GM19043 (cell line): ENCODE results near the gene TRIM54.
"Not testable (repeated sequence)": the region's sequence is repeated elsewhere in the genome, so short reads cannot be mapped to it uniquely, and the experiment has no call there.

Source experiments
- ATAC-seq: cut with Tn5 transposase; IDR thresholded peaks from one replicate; pipeline ENCODE4 v1.9.1; 2021; ENCODE audit warnings: low read depth; ENCODE audit not compliant: unreplicated experiment

Gene TRIM54

DNA sequence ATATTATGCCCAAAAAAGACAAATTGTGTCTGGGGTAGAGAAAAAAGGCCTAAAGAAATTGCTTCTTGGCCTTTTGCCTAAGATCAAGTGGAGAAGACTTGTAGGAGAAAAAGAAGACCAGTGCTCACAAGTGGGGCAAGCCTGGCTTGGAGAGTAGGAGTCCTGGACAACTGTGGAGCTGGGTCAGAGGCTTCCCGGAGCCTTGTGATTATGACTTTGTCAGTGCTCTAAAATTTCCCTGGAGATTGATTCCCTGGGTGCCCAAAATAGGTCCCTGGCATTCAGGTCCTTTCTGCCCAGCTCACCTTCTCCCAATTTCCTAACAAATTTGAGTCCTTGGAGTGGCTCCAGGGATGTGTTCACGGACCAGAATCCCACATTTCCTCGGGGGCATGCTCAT is 787 bp upstream of the TRIM54 start:
- ATAC-seq, result no peak

DNA sequence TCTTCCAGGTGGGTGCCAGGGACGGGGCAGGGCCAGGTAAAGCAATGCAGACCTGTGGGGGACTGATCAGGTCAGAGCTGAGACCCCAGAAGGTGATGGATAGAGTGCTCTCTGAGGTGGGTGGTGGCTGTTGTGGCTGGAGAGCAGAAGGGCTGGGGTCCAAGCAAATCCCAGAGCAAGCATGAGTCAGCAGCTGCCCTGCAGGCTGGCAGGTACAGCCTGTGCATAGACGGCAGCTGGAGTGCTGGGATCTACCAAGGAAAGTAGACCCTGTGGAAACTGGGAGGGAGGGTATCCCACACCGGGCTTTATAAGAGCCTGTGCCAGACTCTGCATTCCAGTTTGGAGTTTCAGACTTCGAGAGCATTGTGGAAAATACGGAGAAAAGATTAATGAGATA is 663 bp downstream of the TRIM54 start:
- no peak for ATAC-seq

DNA sequence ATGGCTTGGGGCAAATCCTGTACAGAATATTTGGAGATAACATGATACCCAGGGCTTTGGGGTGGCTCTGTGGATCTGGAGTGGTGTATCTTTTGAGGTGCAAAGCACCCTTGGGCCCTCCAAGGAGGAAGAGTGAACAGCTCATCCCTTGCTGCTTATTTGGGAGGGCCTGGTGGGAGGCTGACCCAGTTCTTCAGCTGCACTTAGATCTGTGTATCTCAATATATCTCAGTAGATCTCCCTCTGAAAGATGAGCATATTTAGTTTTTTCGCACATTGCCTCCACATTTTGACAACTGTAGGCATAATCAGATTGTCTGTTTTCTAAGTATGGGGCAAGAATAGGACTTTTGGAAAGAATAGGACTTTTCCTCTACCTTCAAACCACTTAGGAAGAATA is 2.8 kb downstream of the TRIM54 start:
- no peak for ATAC-seq

DNA sequence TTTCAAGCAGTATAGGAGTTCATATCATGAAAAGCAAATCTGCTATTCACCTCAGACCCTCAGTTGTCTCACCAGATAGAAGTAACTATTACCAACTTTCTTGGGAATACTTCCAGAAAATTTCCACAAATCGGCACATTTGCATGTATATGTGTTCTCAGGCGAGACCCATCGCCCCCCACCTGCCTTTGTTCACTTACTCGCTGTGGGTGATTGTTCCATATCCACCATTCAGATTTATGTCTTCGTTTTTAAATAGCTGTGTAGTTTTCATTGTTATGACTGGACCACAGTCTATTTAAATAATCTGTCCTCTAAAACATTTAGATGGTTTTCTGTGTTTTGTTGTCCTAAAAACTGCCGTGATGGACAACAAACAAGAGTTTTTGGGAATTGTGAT is 3.3 kb downstream of the TRIM54 start:
- ATAC-seq, result no peak

DNA sequence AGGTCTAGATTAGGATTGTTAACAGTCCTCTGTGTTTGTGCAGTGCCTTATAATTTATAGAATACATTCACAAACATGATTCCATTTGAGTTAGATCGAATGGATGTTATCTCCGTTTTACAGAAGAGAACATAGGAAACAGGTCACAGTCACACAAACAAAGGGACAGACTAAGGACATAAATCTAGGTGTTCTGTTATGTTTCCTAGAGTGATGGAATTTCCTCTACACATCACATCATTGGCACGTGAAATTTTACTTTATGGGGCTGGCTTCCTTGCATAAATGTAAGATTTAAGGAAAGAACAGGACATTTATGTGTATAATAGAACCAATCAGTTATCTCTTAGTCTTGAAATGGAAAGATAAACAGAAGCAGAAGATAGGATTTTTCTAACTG is 6.4 kb downstream of the TRIM54 start:
- ATAC-seq, result no peak

DNA sequence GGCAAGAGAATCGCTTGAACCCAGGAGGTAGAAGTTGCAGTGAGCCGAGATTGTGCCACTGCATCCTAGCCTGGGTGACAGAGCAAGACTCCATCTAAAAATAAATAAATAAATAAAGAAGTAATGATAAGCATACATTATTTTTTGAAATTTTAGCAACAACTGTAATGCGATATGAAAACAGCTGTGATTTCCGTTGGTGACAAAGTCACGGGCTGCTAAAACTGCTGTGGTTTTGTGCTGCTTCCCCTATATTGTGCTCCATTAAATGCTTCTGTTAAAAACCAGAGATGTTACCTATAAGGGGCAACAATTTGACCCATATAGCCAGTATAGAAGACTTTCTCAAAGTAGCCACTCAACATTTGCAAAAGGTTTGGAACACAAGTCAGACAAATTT is 8.3 kb downstream of the TRIM54 start:
- ATAC-seq, result no peak

DNA sequence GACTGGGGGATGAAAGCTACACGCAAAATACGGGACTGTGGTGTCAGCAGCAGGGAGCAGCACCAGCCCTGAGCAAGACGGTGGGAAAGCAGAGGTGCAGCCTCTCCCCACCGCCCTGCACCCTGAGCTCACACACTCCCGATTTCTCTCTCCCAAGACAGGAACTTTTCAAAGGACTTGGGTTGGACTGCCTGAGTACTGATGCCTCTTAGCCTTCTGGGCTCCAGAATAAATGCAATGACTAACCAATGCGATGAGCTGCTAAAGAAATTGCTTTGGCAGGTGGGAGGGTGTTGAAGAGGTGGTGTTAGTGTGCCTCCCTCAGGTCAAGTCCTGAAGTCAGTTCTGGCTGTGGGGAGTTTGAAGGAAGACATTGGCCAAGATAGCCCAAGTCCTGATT is 9.6 kb downstream of the TRIM54 start:
- ATAC-seq, result no peak

DNA sequence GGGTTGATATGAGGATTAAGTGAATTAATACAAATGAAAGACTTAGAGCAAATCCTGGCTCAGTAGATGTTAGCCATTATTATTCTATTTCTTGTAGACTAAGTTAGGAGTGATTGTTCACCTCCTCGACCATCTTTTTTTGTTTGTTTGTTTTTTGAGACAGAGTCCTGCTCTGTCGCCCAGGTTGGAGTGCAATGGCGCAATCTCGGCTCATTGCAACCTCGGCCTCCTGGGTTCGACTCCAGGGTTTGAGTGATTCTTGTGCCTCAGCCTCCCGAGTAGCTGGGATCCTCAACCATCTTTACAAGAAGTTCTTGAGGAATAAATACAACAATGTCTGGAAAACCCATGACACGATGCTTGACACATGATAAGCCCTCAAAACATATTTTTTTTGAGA is 12.7 kb downstream of the TRIM54 start:
- no peak for ATAC-seq

DNA sequence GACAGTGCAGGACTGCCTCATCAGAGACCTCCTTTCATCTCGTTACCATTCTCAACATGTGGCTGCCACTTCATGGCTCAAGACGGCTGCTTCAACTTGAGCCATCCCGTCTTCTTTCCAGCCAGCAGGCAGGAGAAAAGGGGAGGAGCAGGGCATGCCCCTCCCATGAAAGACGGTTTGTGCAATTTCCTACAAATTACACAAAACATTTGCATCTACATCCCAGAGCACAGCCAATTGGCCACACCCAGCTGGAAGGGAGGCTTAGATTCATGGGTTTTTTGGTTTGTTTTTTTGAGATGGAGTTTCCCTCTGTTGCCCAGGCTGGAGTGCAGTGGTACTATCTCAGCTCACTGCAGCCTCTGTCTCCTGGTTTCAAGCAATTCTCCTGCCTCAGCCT is 14.3 kb downstream of the TRIM54 start:
- ATAC-seq, result no peak

DNA sequence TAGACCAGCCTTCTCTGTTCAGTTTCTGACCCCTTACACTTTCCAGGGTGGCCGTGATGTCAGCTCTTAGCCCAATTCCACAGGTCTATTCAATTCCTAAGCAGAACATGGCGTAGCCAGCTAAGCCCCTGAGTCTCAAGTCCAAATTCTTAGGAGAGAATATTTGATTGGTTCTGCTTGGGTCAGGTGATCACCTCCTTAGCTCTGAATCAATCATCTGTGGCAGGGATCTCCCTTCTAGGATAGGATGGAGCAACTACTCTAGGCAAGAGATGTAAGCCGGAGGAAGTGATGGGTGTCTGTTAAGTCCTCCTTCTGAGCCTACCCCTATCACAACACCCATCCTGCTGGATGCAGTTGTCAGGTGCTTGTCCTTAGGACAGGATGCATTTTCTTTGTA is 15.0 kb downstream of the TRIM54 start:
- ATAC-seq, result no peak

DNA sequence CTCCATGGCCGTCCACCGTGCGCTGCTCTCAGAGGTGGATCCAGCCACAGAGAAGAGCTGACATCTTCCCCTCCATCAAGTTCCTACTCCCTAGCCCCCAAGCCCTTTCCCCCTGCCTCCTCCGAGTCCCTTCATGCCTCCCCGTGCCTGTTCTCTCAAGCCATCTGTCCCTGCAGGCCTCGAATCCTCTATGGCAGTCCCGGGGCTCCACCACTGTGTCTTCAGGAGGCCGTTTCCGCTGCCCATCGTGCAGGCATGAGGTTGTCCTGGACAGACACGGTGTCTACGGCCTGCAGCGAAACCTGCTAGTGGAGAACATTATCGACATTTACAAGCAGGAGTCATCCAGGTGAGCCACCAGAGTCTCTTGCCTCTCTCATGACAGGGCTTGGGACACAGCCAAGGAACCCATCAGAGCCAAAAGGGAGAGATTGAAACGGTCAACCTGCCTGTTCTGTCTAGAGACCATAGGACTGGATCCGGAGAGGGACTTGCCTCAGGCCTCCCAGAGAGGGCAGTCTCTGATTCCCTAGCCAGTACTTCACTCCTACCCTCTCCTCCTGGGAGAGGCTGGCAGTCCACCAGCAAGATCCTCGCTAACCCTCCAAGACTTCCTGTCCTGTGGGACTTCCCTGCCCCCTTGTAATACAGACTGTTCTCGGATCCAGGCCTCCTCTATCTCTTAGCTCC is 16.3 kb downstream of the TRIM54 start:
- no peak for ATAC-seq

DNA sequence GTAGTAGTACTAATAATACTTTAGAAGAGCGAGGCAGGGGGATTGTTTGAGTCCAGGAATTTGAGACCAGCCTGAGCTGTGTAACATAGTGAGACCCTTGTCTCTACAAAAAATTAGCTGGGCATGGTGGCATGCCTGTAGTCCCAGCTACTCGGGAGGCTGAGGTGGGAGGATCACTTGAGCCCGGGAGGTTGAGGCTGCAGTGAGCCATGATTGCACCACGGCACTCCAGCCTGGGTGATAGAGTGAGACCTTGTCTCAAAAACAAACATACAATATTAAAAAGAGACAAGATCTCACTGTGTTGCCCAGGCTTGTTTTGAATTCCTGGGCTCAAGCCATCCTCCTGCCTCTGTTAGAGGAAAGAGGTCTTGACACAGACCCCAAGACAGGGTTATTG is 18.4 kb downstream of the TRIM54 start:
- ATAC-seq, result not testable (repeated sequence)

DNA sequence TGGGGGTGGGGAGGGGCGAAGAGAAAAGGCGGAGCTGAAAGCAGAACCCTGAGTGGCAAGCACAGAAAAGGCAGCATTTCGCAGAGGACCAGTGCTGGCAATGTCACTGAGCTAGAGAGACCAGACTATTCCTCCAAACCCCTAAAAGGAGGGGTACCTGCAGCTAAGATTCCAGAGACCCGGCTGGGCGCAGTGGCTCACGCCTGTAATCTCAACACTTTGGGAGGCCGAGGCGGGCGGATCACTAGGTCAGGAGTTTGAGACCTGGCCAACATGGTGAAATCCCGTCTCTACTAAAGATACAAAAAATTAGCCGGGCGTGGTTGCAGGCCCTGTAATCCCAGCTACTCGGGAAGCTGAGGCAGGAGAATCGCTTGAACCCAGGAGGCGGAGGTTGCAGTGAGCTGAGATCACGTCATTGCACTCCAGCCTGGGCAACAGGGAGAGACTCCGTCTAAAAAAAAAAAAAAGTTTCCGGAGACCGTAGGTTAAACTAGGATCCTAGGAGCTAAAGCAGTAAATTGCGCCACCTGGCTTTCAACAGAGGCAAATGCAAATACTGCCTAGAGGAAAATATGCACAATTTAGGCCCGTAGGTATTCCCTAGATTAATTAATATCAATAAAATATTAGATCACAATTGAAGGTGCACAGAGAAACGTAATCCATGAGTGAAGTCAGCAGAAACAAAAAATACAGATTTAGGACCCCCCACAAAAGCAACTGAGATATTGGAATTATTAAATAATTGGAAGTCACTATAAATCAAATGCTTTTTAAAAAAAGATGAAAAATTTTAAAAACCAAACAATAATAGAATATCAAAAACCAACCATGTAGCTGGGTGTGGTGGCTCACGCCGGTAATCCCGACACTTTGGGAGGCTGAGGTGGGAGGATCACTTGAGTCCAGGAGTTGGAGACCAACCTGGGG is 21.1 kb downstream of the TRIM54 start:
- ATAC-seq, result no peak

DNA sequence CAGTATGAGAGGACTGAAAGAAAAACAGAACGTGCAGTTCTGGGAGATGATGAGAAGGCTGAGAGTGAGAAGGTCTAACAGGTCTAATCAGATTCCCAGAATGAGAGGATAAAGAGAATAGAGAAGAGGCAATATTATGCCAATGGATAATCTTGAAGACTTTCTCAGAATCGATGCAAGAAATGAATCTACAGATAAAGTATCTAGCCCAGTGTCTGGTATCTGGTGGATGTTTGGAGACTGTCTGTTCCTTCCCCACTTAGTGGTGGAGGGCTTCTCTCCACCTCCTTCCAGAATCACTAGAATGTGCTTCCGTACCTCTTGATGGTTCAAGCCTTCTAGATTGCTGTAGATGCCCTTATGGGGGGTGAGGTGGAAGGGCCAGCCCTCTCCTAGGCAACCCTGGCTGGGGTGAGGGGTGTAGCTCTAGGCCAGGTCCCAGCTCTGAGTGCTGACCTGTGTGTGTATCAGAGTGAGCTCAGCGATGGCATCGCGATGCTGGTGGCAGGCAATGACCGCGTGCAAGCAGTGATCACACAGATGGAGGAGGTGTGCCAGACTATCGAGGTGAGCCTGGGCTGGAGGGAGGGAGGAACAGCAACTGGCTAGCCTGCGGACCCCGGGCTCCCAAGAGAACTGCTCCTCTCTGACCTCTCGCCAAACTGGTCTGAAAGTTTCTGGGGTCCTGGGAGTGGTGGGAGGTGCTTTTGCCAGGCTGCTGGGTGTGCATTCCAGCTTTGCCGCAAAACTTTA is 22.4 kb downstream of the TRIM54 start:
- ATAC-seq, result no peak

DNA sequence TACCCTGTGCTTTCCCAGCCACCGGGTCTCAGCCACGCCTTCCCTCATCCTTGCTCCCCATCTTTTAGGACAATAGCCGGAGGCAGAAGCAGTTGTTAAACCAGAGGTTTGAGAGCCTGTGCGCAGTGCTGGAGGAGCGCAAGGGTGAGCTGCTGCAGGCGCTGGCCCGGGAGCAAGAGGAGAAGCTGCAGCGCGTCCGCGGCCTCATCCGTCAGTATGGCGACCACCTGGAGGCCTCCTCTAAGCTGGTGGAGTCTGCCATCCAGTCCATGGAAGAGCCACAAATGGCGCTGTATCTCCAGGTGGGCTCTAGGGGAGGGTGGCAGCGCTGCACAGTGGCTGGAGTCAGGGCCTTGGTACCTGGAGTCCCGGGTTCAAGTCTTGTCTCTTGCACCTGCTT is 23.3 kb downstream of the TRIM54 start:
- no peak for ATAC-seq

DNA sequence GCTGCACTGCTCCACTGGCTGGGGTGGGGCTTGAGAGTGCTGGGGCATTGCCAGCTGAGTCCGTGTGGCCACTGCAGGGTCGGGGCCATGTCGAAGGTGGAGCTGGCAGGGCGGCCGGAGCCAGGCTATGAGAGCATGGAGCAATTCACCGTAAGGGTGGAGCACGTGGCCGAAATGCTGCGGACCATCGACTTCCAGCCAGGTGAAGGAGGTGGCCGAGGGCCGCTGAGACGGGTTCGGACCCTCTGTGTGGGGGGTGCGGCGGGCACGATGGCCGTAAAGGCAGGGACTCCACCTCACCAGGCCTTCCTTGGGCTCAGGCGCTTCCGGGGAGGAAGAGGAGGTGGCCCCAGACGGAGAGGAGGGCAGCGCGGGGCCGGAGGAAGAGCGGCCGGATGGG is 23.9 kb downstream of the TRIM54 start:
- ATAC-seq, result no peak

DNA sequence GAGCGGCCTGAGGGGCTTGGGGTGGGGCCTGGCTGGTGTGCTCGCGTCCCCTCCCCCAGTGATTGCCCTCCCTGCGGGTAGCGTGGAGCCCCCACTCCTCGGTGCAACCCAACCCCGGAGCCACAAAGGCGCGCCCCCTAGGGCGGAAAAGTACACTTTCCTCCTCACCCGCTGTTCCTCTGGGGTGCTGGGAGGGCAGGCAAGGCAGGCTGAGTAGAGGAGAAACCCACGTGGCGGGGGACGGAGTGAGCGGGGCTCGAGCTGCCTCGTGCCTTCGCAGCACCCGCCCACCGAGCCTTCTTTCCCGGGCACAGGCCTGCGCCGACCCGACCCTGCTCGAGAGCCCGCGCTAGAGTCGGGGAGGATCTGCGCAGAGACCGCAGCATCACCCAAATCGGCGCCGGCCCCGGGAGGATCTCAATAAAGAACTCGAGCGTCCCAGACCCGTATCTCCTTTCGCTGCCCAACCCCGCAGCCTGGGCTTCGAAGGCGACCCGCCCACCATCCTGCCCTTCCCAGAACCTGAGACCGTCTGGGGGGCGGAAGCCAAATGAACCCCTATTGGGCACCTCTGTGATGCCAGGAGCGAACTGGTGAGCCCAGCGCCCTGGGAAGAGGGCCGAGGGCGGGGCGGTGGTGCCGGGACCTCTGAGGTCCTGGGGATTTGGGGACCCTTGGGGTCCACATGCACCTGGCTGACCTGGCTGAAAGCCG is 24.5 kb downstream of the TRIM54 start:
- ATAC-seq, result no peak

DNA sequence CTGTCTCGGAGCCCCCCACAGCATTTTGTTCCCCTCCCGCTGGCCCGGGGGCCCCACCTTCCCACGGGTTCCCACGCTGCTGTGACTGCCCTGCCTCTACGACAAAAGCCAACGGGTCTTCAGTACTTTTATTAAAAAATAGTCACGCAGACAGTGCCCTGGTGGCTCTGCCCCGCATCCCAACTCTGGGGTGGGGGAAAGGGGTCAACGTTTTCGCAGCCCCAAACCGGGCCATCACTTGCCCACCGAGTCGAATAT is 25.0 kb downstream of the TRIM54 start:
- no peak for ATAC-seq

DNA sequence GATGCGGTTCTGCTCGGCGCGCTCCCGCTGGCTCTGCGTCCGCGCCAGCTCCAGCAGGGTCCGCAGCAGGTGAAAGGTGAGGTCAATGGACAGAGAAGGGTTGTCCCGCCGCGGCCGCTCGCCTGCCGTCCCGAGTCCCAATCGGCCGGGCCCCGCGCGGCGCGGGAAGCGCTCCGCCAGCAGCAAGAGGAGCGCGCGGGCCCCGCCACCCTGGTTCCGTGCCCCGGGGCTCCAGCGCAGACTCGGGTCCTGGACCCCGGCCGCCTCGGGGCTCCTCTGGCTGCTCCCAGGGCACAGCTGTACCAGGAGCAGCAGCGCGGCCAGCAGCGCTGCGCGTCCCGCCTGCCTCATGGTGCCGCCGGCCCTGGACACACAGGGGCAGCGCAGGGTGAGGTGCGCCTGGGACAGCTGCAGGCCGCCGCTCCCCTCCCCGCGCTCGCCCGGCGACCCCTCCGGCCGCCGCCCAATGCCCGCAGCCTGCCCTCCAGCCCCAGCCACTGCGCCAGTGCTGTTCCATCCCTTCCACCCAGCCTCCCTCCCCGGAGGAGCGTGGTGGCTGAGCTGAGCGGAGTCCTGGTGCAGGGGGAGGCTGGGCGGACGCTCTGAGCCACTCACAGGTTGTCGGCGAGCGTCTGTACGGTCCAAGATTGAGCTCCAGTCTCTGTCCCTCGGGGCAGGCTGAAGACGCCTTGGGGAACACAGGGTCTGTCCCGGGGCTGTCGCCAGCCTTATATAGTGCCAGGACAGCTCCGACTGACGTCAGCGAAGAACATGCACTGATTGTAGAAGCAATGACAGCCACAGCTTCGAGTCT is 25.5 kb downstream of the TRIM54 start:
- no peak for ATAC-seq

DNA sequence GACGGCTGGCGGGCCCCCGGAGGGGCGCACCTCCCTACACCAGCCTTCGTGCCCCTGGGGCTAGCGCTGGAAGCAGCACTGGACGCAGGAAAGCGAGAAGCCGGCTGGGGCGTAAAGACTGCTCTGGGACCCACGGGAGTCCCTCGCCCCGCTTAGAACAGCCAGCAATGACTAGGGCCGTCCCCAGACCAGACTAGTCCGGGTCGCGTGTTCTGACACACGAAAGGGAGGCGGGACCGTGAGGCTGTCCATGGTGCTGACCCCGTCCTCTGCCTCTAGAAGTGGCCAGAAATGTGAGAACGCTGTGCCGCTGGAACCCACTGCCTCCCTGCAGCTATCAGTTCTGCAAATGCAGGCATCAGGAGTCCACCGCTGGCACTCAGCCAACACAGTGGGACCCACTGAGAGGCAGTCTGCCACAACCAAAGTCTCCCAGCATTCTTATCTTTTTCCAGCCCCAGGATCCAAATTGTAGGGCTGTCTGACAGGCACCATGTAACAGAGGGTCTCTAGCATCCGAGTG is 26.2 kb downstream of the TRIM54 start, which contains the start of gene UCN:
TSS of gene UCN (minus strand) at position 87 of the 523 bp plus-strand sequence. CDS start 550 bp downstream, outside the sequence.
- ATAC-seq, result no peak
